NCI-H2107 treated with DMSO at 0.1 percent for 48 hours (cell line): ENCODE measurements around the gene FSTL4.

Source experiments
- DNase-seq: peaks from one replicate; lab custom pipeline; 2025; ENCODE audit not compliant: unreplicated experiment; lab: John Stamatoyannopoulos, UW

Gene FSTL4

GRCh38 chr5:133356396-133356983, 255.9 kb downstream of the FSTL4 start:
- DNase-seq: no peak

- DNase-seq: no peak
Measured at GRCh38 chr5:133354323-133355185, 257.8 kb downstream of the FSTL4 start.

GRCh38 chr5:133353741-133354140, 258.6 kb downstream of the FSTL4 start:
- DNase-seq: no peak

GRCh38 chr5:133348406-133348805, 263.9 kb downstream of the FSTL4 start:
- DNase-seq: no peak

- DNase-seq: no peak
Measured at GRCh38 chr5:133347039-133347438, 265.3 kb downstream of the FSTL4 start.

- DNase-seq: no peak
Measured at GRCh38 chr5:133344266-133344665, 268.1 kb downstream of the FSTL4 start.

GRCh38 chr5:133343196-133343595, 269.1 kb downstream of the FSTL4 start:
- no peak for DNase-seq

GRCh38 chr5:133341915-133342710, 270.2 kb downstream of the FSTL4 start:
- DNase-seq: no peak

- no peak for DNase-seq
Measured at GRCh38 chr5:133341296-133341695, 271.0 kb downstream of the FSTL4 start.

- no peak for DNase-seq
Measured at GRCh38 chr5:133340822-133341221, 271.5 kb downstream of the FSTL4 start.

- DNase-seq: no peak
Measured at GRCh38 chr5:133340002-133340755, 272.2 kb downstream of the FSTL4 start.

GRCh38 chr5:133338504-133339355, 273.6 kb downstream of the FSTL4 start:
- DNase-seq: no peak

- DNase-seq: no peak
Measured at GRCh38 chr5:133337795-133338445, 274.4 kb downstream of the FSTL4 start.

GRCh38 chr5:133336969-133337410, 275.4 kb downstream of the FSTL4 start:
- DNase-seq: no peak

GRCh38 chr5:133336121-133336968, 276.0 kb downstream of the FSTL4 start:
- DNase-seq: no peak

- DNase-seq: no peak
Measured at GRCh38 chr5:133334796-133335639, 277.3 kb downstream of the FSTL4 start.

GRCh38 chr5:133333326-133334150, 278.8 kb downstream of the FSTL4 start:
- DNase-seq: no peak
